OCI-M2 (cell line): Measurements from ENCODE around the gene MMEL1.

Source experiments
- DNase-seq: peaks from one replicate; lab custom pipeline; 2025; ENCODE audit not compliant: unreplicated experiment; lab: John Stamatoyannopoulos, UW

MMEL1 gene

DNA sequence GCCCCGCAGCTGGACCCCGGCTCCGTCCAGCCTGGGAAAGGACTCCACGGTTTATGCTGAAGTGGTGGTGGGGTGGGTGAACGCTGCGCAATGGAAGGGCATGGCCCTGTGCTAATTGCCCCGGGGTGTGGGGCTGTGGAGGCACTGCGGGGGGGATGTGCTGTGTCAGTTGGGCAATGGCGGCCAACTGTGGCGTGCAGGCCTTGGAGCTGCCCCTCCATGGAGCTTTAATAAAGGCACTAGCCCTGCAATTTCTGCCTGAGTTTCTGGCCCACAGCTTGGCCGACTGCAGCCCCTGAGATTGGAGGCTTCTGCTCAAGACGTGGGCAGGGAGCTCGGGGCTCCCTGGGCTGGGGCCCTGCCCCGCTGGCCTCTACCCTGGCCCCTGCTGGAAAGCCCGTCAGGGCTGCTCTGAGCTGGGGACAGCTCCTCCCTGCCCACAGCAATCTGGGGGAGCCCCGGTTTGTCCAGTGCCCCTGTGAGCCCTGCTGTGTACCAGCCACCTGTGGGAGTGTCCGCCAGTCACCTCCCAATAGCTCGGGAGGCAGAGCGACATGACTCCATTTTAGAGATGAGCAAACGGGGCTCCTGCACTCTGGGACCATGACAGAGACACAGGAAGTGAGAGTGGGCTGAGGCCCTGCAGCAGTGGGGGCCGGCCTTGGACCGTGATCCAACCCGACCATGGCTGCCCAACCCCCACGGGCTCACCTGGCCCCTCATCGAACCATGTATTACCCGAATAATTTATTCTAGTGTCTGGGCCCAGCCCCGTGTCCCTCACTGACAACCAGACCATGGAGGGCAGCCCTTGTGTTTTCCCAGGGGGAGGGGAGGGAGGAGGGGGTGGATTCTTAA is 85.4 kb downstream of the MMEL1 start:
- no peak for DNase-seq

DNA sequence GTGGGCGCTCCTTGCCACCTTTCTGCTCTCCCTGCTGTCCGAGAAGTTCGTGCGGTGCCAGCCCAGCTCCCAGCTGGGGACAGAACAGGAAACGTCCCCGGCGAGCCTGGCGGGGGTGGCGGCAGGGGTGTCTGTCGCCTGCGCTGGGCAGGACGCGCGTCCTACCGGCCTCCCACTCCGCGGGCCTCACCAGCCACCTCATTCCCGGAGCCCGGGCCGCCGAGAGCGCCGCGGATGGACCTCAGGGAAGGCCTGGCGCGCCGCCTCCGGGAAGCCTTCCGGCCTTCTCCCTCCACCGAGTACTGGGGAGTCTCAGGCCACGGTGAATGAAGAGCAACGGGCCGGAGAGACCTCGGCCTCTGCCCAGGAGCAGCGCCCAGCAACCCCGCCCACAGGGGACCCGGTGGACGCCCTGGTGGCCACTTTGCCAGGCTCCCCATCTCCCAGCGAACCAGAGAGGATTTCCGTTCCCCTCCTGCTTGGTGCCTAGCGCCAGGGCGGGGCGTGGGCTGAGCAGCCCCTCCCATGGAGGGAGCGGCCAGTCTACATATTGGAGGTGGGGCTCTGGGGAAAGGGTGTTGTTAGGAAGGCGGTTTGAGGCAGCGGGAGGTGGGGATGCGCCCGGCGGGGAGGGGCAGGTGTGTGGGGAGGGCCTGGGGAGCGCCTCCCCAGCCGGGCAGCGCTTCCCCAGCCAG is 86.2 kb downstream of the MMEL1 start:
- DNase-seq: no peak

DNA sequence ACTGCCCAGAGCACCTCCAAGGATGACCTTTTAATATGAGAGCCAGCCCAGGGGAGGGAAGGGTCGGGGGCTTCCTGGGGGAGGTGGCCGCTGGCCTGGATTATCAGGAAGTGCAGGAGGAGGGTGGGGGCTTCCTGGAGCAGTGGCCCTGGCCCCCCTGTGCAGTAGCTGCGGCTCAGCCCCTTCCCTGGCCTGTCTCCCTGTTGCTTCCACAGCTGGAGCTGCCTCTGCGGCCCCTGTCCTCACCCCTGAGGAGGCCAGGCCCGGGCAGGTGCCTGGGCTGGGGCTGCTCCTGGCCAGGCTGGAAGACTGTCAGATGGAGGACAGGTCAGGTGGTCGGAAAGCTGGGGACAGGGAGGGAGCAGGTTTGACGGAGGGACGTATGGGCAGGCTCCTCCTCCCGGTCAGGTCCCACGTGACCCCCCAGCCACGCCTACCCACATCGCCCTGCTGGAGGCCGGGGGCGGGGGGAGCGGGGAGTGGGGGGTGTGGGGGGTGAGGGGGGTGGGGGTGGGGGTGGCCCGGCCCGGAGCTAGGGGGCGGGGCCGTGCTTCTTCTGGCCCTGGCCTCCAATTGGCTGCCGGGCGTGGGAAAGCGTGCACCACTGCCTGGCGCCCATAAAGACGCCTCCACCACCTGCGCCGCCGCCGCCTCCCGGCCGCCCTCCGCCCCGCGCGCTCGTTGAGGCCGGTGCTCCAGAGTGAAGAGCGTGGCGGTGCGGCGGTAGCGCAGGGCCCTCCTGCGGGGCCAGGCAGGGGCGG is 86.9 kb downstream of the MMEL1 start:
- DNase-seq: no peak

DNA sequence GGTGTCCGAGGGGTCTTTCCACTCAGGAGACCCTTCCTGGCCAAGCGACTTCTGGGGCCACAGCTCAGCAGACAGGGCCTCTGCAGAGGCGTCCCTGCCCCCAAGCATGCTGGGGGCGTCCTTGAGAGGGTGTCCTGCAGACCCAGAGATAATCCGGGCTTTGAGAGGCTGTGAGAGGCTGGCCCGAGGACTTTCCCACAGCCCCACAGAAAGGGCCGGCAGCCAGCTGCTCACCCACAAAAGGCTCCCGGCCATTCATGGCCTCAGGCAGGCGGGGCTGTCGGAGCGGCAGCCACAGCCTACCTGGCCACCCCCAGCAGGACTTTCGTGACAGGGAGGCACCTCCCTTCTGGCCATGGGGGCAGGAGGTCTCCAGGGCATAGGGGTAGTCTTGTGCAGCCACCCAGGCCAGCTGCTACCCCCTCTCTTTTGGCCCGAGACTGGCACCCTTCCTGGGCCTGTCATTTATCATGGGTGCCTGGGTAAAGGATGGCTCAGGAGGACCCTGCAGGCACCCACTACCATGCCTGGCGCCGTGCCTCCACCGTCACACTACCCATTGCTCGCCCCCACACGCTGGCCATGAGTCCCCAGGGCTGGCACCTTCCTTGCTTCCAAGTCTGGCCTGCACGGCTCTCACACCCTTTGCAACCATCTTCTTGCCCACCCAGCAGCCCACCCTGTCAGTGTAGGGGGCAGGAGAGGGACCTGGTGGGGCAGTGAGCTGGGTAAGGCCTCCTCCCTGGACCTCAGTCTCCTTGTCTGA is 87.8 kb downstream of the MMEL1 start:
- DNase-seq: no peak

DNA sequence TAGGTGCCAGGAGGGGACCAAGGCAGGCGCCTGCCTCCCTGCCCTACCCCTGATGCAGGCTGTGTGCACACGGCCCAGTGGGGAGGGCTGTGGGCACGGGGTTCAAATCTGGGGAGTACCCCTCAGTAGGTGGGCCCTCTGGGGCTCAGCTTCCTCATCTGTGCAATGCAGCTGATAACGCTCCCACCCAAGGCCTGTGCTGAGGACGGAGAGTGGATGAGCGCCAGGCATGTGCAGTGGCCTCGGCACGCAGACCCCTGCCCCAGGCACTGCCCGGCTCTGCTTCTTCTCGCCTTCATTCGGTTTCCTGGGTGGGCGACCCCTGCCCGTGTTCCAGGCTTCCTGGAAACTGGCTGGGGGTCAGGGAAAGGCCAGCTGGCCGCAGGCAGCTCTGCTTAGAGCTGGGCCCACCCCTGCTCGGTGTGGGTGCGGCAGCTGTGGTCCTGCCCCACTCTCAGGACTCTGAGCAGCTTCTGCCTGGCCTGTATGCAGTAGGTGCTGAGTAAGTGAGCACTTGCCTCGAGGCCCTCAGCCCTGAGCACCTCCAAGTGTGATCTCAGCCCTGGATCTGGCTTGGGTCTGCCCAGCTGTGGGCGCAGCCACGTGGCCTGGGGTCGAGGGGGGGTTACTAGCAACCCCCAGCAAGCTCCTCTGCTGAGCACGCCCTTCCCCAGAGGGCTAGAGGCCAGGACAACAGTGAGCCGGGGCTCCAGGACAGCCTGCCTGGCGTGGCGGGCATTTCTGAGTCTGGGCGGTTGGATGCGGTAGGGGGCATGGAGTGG is 88.5 kb downstream of the MMEL1 start:
- DNase-seq: no peak

DNA sequence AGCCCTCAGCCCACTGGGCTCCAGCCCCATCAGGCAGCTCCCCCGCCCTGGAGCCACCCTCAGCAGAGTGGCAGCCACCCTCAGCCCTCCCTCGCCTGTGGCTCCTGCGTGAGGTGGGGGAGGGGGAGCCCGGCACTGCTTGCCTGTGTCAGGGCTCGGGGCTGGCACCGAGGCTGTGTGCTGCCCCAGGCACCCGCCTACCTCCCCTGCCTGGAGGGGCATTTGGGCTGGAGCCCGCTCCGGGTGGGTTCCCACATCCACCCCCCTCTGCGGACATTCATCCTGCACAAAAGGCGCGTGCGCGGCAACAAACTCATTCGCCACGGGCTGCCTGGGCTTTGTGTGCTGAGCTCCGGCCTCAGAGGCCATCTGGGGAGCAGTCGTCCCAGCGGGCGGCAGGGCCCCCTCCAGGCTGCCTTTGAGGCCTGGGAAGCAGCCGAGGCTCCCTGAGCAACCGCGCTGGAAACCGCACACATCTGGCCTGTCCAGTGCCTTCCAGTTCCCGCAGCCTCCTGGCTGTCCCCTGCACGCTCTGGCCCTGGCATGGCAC is 89.2 kb downstream of the MMEL1 start:
- DNase-seq: no peak

DNA sequence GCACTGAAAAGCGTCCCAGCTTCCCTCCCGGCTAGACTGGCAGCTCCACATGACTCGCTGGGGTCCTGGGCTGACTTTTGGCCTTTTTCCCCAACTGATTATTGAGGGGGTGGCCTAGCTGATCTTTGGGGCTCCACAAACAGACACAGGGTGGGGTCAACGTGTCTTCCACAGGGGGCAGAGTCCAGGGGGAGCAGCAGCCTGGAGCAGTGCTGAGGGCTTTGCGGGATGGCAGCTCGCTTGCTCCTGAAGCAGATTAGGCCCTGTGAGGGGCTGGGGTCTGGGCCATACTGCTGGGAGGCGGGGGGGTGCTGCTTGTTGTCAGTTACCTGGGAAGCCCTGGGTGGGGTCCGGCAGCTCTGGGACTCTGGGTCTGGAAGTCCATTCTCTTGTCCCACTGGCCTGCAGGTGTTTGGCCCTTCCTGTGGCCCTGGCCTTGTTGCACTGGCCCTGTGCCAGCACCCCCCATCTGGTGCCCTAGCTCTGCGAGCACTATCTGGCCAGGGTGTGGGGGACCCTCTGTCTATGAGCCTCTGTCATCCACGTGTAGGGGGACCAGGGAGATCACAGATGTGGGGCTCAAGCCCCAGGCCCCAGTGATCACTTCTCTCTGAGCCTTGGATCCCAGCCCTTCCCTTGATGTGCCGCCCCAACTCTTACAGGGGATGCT is 90.4 kb downstream of the MMEL1 start:
- no peak for DNase-seq

DNA sequence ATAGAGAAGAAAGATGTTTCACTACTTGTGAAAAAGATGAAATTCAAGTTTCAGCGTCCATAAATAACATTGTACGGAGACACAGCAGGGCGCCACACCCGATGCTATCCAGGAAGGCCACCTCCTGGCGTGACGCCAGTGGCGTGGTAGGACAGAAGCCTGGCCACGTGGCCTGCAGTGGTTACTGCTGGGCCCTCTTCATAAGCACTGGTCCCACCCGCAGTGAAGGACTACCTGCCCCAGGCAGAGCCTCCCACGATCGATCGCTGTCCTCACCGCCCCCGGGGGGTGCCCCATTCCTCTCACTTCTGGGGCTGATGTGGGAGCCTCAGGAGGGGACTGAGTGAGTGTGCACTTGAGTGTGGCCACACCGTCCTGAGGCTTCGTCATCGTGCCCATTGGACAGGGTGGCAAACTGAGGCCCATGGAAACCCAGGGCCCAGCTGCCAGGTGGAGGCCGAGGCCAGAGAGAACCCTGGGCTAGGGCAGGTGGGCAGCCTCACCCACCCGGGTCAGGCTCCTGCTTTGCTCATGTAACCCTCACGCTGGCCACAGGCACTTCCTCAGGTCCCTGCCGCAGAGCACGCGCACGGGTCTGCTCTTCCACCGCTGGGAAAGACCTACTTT is 91.1 kb downstream of the MMEL1 start:
- no peak for DNase-seq

DNA sequence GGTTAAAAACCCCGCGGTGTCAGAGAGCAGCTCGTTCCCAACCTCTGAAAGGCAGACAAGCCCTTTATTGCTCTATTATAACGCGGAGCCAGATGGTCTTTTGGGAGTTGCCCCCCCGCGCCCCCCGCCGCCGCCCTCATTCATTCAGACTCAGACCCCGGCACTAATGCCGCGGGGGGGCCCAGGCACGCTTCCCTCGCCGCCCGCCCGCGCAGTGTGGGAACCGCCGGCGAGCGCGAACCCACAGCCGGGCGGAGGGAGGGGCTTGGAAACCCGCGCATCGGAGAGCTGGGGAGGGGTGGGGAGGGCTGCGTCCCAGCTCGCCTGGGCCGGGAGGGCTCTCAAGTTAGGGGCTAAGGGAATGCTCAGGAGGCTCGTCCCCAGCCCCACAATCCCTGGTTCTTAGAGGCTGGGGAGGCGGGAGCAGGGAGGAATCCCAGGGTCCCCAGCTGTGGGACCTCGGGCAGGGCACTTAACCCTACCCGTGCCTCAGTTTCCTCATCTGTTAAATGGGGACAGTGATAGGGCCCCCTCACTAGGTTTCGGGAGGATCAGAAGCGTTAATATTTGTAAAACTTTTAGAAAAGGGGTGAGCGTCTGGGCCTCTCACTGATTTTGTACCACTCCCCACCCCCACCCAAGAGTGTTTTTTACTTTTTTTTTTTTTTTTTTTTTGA is 91.9 kb downstream of the MMEL1 start:
- no peak for DNase-seq
